PC-3 (cell line): ENCODE measurements around the gene TIMP3.

Experiments used
- EZH2 ChIP-seq: fragments of 300-600 bp; sonication (generic); IDR thresholded peaks from one replicate; pipeline ENCODE4 v1.6.1; 2017; ENCODE audit warnings: antibody characterized with exemption, mild to moderate bottlenecking, low read length; ENCODE audit not compliant: unreplicated experiment
- EZH2phosphoT487 ChIP-seq: fragments of 300-600 bp; sonication (generic); IDR thresholded peaks from 2 replicates; pipeline ENCODE4 v1.6.1; 2018; ENCODE audit warnings: mild to moderate bottlenecking, antibody characterized with exemption, low read length, borderline replicate concordance
- TF ChIP-seq, protein P1 (sequence below): fragments of 300-600 bp; sonication (generic); conservative IDR thresholded peaks from 2 replicates; pipeline ENCODE4 v1.5.1; 2017; ENCODE audit warnings: antibody characterized with exemption, low read depth, mild to moderate bottlenecking, low read length

DNA sequence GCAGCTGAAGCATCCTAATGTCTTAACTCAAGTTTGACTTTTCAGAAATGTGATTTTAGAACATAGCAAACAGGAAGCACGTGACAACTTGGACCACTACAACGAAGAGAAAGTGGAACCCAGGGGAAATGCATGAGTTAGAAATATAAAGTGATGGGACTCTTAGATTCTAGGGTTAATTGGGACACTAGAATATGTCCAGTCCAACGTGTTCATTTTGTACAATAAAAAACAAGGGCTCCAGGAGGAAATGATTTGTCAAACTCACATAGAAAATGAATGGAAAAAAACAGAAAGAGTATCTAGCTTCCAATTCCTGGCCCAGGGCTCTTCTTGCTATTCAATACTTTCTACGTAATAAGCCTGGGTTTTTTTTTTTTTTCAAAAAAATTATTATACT lies 30.7 kb downstream of the TIMP3 start:
- TF ChIP-seq, protein P1, sequence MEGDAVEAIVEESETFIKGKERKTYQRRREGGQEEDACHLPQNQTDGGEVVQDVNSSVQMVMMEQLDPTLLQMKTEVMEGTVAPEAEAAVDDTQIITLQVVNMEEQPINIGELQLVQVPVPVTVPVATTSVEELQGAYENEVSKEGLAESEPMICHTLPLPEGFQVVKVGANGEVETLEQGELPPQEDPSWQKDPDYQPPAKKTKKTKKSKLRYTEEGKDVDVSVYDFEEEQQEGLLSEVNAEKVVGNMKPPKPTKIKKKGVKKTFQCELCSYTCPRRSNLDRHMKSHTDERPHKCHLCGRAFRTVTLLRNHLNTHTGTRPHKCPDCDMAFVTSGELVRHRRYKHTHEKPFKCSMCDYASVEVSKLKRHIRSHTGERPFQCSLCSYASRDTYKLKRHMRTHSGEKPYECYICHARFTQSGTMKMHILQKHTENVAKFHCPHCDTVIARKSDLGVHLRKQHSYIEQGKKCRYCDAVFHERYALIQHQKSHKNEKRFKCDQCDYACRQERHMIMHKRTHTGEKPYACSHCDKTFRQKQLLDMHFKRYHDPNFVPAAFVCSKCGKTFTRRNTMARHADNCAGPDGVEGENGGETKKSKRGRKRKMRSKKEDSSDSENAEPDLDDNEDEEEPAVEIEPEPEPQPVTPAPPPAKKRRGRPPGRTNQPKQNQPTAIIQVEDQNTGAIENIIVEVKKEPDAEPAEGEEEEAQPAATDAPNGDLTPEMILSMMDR: no peak
- no peak for TF ChIP-seq EZH2
- no peak for TF ChIP-seq EZH2phosphoT487
